Measurements from ENCODE around the gene AKT3.

DNA sequence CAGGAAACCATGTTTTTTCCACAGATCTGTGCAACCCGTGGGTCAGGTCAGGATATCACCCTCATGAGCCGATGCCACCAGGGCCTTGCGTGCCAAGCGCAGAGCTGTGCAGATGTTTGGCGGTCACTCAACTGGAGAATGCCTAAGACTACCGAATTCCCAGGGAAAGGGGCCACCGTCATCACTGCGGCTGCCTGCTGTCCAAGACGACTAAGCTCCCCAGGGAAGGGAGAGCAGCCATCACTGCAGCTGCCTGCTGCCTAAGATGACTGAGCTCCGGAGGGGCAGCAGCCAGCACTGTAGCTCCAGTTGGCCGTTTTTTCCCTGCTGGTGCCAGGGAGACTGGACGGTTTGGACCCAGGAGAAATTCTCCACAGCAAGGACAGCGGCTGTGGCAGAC lies 31.1 kb downstream of the AKT3 start:
- TF ChIP-seq, protein P1, sequence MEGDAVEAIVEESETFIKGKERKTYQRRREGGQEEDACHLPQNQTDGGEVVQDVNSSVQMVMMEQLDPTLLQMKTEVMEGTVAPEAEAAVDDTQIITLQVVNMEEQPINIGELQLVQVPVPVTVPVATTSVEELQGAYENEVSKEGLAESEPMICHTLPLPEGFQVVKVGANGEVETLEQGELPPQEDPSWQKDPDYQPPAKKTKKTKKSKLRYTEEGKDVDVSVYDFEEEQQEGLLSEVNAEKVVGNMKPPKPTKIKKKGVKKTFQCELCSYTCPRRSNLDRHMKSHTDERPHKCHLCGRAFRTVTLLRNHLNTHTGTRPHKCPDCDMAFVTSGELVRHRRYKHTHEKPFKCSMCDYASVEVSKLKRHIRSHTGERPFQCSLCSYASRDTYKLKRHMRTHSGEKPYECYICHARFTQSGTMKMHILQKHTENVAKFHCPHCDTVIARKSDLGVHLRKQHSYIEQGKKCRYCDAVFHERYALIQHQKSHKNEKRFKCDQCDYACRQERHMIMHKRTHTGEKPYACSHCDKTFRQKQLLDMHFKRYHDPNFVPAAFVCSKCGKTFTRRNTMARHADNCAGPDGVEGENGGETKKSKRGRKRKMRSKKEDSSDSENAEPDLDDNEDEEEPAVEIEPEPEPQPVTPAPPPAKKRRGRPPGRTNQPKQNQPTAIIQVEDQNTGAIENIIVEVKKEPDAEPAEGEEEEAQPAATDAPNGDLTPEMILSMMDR (IDR thresholded peaks at IDR 0.05) = no peak
- TF ChIP-seq POLR2A (IDR thresholded peaks at IDR 0.05) = no peak

All from heart left ventricle (tissue), 13 donors.